NCI-H82 treated with DMSO at 0.1 percent for 48 hours (cell line): Measurements from ENCODE around the gene TET1.
"Not testable (repeated sequence)": the region's sequence is repeated elsewhere in the genome, so short reads cannot be mapped to it uniquely, and the experiment has no call there.

Source experiments
- DNase-seq: peaks from one replicate; lab custom pipeline; 2025; ENCODE audit not compliant: unreplicated experiment; lab: John Stamatoyannopoulos, UW

TET1 gene

DNA sequence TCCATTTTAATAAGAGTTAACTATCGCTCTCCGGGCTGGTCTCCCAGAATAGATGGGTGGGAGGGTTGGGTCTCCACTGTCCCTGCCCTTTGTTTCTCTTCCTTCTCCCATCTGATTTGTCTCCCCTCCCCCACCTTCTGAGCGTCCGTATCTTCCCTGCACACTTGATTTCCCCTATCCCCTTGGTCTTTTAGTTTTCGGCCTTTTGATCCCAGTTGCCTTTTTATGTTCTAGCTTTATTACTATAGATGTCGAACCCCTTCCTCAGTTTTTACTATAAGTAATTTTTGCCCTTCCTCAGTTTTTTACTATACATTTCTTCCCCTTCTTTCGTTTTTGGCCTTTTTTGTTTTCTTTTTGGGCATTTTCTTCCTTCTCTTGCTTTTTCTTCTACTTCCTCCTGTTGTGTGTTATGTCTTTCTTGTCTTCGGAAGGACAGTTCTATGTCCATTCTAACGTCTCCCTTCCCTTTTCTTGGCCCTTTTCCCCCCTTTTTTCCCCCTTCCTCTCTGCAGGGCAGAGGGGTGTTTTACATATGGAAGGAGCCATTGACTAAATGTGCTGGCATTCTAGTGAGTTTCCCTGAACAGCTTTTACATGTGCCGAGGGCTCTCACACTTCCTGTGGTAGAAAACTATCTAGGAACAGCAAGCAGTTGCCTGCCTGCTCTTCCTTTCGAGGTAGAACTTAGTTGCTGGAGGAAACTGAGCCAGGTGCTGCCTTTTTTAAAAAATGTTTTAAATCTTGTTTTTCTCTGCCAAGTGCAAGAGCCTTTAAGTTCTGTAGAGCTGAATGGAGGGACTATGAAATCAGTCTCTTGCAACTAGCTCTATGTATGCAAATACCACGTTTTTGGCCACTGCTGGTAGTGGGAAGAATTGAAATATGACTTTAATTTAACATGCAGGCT, 2.8 kb downstream of the TET1 start:
- no peak for DNase-seq

DNA sequence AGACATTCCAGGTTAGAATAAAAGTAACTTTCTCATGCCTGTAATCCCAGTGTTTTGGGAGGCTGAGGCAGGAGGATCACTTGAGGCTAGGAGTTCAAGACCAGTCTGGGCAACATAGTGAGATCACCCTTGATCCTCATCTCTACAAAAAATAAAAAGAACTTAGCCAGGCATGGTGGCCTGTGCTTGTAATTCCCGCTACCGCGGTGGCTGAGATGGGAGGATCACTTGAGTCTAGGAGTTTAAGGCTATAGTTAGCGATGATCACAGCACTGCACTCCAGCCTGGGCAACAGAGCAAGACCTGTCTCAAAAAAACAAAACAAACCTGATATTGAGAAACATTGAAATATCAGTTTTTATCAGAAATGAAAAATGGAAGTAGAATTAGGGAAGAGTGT, 4.6 kb downstream of the TET1 start:
- no peak for DNase-seq

DNA sequence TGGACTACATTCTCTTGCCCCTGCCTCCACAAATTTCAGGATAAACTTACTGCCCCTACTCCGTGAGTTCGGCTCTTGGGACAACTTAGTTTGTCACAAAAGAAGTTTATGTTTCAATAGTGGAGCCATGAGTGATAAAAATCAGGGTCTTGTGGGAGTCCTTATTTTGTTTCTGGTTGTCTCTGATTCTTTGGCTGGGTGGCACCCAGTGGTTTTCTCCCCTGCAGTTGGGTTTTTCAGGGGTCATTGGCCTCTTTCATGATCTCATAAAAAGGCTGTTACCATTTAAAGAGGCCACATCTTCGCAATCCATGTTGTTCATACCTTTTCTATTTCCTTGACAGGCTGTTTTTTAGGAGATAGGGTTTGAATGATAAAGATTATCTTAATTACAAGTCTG, 5.5 kb downstream of the TET1 start:
- DNase-seq: no peak

DNA sequence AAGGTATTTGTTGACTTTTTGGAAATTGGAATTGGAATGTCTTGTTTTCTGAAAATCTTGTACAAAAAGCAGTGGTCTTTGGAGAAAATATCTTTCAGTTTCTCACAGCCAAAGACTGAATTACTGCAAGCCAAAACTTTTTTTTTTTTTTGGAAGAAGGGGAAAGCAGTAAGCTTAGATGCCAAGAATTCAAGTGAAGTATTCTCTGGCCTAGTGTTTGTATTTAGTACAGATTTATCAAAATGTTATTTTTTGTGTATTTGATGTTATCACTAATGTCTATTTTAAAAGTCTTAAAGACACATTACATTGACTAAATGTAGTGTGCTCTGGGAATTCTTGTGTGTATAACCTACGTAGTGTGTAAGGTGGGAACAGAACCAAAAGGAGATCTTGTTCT, 6.2 kb downstream of the TET1 start:
- no peak for DNase-seq

DNA sequence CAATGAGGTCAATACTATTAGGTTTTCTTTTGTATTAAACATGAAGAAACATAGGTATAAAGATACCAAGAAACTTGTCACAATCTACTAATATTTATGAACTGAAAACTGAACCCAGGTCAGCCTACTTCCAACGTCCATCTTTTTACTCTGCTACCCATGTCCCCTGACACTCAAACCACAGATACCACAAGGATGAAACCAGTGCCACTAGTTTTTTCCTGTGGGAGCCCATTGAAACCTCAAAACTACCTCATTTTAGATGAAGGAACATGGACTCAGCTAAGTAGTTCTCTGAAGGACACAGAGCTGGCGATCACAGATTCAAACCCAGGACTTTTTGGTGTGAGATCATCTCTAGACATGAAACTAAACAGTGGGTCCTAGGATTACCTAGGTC, 6.8 kb downstream of the TET1 start:
- DNase-seq: no peak

DNA sequence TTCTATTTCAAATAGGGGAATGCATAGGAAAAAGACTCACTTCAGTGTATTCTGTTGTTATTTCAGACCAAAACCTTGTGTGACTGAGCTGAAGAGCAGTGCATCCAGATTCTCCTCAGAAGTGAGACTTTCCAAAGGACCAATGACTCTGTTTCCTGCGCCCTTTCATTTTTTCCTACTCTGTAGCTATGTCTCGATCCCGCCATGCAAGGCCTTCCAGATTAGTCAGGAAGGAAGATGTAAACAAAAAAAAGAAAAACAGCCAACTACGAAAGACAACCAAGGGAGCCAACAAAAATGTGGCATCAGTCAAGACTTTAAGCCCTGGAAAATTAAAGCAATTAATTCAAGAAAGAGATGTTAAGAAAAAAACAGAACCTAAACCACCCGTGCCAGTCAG, 12.0 kb downstream of the TET1 start:
- no peak for DNase-seq

DNA sequence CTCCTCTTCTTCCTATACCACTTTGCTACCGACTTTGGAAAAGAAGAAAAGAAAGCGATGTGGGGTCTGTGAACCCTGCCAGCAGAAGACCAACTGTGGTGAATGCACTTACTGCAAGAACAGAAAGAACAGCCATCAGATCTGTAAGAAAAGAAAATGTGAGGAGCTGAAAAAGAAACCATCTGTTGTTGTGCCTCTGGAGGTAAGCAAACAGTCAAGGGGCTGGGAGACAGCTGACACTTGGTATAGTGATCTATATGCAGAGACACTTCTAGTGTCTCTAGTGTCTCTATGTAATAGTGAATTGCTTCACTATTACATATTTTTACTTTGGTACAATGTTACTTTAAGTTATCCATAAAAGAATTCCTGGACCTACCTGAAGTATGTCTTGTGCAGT, 13.9 kb downstream of the TET1 start:
- DNase-seq: no peak

DNA sequence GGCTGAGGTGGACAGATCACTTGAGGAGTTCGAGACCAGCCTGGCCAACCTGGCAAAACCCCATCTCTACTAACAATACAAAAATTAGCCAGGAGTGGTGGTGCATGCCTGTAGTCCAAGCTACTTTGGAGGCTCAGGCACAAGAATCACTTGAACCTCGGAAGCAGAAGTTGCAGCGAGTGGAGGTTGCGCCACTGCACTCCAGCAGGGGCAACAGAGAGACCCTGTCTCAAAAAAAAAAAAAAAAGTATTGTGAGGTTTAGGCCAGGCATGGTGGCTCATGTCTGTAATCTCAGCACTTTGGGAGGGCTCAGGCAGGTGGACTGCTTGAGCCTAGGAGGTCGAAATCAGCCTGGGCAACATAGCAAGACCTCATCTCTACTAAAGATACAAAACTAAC, 16.0 kb downstream of the TET1 start:
- DNase-seq: no peak

DNA sequence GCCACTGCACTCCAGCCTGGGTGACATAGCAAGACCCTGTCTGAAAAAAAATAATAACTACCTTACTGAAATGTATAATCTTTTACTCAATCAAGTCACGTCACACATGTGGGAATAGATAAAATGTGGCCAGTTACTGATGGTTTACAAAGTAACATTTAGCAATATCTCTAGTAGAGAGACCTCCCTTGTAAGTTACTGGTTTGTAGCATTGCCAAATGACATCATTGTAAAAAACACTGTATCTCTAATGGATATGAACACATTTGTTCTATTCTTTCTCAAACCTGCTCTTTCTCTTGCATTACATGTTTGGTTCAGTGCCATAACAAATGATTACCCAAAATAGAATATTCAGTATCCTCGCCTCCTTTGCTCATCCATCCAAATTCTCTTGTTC, 18.8 kb downstream of the TET1 start:
- no peak for DNase-seq

DNA sequence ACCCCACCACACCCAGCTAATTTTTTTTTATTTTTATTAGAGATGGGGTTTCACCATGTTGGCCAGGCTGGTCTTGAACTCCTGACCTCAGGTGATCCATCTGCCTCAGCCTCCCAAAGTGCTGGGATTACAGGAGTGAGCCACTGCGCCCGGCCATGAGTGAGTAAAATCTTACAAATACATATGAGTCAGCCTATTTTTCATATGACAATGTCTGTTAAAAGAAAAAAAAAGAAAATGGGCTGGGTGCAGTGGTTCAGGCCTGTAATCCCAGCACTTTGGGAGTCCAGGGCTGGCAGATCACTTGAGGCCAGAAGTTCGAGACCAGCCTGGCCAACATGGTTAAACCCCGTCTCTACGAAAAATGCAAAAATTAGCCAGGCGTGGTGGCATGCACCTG, 24.1 kb downstream of the TET1 start:
- DNase-seq: not testable (repeated sequence)

DNA sequence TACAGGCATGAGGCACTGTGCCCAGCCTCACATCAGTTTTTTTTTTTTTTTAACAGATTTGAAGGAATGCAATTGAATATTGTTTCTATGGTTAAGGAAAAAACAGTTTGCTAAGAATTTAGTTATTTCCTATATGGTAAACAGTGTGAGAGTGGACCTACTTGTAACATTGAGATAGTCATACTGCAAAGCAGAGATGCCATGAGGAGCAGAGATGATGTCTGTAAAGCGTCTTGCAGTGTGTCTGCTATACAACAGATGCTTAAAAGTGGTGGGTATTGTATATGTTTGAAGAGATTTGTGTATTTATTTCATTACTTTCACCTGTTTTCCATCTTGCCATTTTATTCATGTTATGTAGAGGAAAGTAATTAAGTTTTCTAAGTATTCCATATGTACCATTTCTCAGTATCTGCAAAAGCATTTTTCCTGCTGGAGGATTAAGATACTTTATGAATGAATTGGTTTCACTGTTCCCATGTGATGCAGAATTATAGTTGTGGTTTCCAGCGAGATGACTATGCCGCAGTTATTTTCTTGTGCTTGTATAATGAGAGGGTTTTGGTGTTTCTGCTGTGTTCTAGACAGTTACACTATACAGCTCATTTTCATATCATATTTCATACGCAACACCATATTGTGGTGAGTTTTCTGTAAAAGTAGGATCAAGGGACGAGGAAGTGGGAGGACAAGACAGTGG, 26.6 kb downstream of the TET1 start:
- no peak for DNase-seq

DNA sequence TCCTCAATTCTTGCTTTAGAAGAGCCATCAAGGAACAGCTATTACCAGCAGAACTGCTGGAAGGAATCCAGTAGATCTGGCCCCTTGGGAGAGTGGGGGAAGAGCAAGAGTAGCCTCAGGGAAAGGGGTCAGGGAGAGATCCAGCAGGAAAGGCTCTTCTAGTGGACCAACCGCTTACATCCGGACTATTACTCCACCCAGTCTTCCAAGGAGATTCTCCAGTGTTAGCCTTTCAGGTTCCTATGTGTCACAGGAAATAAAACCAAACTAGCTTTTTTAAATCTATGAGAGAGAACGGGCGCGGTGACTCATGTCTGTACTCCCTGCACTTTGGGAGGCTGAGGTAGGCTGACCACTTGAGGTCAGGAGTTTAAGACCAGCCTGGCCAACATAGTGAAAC, 34.3 kb downstream of the TET1 start:
- no peak for DNase-seq

DNA sequence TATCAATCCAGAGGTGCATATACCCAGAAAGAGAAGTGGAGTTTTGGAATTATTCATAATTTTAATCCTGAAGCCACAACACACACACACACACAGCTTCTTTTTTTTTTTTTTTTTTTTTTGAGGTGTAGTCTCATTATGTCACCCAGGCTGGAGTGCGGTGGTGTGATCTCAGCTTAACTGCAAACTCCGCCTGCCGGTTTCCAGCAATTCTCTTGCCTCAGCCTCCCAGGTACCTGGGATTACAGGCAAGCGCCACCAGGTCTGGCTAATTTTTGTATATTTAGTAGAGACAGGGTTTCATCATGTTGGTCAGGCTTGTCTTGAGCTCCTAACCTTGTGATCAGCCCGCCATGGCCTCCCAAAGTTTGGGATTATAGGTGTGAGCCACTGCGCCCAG, 35.4 kb downstream of the TET1 start:
- no peak for DNase-seq

DNA sequence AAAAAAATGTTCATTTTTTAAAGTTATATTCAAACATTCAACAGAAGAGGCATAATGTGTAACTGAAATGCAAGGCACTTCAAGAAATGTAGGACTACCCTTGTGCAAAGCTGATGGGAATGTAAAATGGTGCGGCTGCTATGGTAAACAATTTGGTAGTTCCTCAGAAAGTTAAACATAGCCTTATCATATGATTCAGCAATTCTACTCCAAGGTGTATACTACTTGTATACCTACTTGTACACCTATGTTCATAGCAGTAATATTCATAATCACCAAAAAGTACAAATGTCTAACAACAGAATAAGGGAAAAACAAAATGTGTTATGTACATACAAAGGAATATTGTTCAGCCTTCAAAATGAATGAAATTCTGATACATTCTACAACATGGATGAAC, 37.3 kb downstream of the TET1 start:
- DNase-seq: no peak

DNA sequence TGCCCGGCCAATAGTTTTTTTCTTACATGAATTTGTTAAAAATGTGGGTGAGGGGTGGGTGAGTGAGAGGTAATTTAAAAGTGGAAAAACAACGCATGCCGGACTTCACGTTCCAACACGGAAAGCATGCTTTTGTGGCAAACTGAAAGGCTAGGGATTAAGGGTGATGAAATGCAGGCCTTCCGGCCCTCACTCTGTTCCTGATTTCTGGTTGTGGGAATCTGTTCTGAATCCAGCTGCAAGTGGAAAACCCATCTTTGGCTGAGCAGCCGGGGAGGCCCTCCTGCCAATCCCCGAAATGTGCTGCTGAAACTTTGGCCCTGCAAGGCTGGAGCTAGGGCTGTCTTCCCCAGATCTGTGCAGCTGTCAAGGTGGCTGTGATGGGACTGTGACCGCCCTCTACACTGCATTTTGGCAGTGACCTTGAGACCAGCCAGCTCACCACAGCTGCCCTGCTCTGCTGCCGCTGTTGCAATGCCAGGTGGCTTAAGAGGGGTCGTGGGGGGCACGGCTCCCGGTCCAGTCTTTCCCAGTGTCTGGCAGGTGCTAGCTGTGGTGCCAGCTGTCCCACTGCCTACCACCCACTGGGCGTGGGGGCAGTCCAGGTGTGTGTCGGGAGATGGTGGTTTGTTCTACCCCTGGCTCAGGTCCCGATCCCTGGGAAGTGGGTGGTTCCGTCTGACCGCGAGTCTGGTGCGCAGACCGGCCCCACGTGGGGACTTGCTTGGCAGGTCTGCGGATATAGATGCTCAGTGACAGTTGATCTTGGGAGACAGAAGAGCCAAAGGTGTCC, 39.0 kb downstream of the TET1 start:
- no peak for DNase-seq

DNA sequence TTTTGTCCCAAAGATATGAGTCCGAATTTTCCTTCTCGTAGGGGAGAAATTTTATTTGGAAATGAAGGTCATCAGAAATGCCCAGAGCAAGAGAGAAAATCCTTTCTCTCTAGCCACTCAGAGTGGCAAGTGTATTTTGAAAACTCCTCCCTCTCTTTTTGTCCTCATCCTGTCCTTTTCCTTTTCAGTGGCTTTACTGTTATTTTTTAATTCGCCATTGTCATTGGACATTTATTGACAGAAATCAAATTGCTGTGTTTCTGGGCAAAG, 39.6 kb downstream of the TET1 start:
- no peak for DNase-seq

DNA sequence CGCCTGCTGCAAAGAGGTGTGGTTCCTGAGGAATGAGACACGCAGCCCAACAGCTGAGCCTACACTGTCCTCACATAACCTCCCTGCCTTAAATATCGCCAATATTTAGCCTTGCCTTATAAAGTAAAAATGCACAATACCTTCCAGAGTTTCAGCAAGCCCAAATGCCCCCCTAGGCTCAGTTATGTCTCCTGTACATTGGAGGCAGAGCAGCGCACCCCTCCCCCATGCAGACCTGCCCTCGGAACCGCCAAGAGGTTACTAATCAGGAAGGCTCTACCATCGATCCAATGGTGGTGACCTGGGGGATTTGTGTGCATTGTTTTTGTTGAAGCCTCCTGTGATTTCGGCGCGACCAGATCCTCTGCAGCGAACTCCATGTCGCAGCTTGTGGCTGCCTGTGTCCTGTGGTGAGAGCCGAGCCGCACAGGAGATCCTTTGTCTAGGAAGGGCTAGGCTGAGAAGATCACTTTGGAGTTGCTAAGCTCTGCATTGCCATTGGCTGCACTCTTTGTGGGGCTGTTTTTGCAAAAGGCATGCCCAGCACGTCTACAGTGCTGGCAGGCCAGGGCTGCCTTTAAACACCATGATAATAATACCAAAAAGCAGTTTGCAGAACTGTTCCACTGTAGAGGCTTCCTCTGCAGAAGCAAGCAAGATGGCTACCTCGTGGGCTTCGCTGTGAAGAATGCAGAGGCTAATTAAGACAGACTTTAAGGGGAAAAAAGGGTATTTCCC, 40.1 kb downstream of the TET1 start:
- peak; percentile 84 for DNase-seq

DNA sequence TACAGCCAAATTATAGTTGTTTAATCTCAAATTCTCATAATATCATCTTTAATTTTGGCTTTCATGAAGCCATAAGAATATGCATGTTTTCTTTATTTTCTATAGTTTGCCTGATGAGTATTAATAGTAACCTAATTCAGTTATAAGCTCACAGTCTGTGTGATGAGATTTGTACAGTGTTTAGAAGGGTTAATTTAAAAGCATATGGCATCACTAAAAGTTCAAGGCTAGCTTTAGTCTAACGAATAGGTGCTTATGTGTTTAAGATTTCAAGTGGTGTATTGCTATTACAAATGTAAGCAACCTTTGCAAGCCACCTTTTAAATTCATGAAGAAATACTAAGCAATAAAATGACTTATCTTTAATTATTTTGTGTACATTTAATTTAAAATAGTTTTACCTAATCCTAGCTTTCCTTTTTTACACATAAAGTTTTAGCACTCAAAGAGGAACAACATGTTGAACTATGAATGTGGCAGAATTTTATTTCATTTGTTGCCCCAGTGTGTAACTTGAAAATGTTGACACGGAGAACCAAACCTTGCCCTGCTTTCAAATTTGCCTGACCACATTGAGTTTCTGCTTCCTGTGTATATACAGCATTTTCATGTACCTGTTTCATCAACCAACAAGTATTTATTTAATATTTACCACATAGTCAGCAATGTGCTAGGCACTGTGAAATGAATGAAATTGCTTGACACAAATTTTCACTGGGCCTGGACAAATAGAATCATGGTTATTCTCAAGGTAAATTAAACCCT, 41.5 kb downstream of the TET1 start:
- DNase-seq: no peak

DNA sequence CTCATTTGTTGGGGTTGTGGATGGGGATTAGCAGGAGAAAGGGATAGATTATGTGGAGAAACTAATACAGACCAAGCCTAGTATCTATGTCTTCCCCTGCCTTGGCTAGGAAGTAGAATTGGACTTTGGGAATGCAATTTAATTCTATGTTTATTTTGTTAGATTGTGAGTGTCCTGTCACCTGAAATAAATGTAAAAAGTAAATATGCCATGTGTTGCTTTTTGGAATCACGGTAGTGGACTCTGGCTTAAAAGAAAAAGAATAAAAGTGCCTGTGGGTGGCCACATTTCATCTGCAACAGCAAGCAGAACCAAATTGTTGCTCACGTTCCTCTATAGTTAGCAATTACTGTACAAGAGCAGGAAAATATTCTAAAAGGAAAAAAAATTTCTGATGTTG, 42.3 kb downstream of the TET1 start:
- no peak for DNase-seq

DNA sequence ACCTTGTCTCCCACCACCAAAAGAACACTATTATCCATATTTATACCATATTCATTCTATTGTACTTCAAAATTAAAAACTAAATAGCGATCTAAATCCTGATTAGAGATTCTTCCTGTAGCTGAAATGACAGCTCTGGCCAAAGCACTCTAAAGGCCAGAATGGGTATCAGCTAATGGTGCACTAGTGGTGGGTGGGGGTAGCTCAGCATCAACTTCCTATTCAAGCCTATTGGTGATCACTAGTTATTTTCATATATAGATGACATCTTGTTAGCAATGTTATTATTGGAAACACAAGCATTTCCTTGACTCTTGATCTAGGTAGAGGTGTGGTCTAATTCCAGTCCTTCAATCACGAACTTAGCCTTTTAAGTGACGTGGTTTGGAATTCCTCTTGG, 43.6 kb downstream of the TET1 start:
- DNase-seq: no peak

DNA sequence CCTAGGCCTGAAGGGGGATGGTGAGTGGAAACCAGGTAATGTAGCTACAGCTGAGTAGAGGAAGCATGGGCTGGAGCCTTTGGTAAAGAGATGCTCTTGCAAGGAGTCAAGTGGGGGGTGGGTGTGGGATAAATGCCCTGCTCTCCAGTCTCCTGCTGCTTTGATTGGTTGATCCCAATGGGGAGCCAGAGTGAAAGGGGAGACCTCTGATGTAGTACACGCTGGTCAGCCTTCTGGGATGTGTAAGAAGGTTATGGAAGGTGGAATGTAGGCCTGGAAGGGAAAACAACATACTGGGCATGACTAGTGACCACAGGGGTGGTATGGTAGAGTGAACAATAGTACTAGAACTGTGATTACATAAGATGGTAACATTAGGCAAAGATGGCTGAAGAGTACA, 44.3 kb downstream of the TET1 start:
- DNase-seq: no peak
